ENCODE measurements around the gene GGT5. TPM values are rescaled to one million over a fixed set of nuclear protein-coding genes. Genes with fewer than 3 reads are reported as not detected.
"Not testable (repeated sequence)": the region's sequence is repeated elsewhere in the genome, so short reads cannot be mapped to it uniquely, and the experiment has no call there.

GGT5 gene
- total RNA-seq, 1 experiment from 2014 or later, result 0.20 TPM

GRCh38 chr22:24244144-24244787 lies 616 bp downstream of the GGT5 start:
- no peaks in the 10 kb centered on the region for H3K27me3 Mint-ChIP-seq (ENCODE audit: low read depth)
- ATAC-seq, result no peak
- DNase-seq (ENCODE audit: low spot score), result no peak
- no peaks in the 10 kb centered on the region for H3K9me3 Mint-ChIP-seq
- H3K27ac Mint-ChIP-seq, result no peak overlapping the region
- H3K36me3 Mint-ChIP-seq, result no peaks in the 10 kb centered on the region
- TF ChIP-seq, protein P1, sequence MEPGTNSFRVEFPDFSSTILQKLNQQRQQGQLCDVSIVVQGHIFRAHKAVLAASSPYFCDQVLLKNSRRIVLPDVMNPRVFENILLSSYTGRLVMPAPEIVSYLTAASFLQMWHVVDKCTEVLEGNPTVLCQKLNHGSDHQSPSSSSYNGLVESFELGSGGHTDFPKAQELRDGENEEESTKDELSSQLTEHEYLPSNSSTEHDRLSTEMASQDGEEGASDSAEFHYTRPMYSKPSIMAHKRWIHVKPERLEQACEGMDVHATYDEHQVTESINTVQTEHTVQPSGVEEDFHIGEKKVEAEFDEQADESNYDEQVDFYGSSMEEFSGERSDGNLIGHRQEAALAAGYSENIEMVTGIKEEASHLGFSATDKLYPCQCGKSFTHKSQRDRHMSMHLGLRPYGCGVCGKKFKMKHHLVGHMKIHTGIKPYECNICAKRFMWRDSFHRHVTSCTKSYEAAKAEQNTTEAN (CRISPR knock-in tag; IDR thresholded peaks at IDR 0.05), result no peak
- TF ChIP-seq ELF4 (CRISPR knock-in tag; IDR thresholded peaks at IDR 0.05; ENCODE audit: low read depth), result no peak
- no peak for TF ChIP-seq ZNF423 (CRISPR knock-in tag; IDR thresholded peaks at IDR 0.05)
- TF ChIP-seq ZBTB21 (CRISPR knock-in tag; IDR thresholded peaks at IDR 0.05; ENCODE audit: borderline replicate concordance), result no peak
- TF ChIP-seq CTCF (IDR thresholded peaks at IDR 0.05), result no peak
- no peak for TF ChIP-seq ZNF532 (CRISPR knock-in tag; IDR thresholded peaks at IDR 0.05; ENCODE audit: borderline replicate concordance)
- TF ChIP-seq NFATC4 (CRISPR knock-in tag; IDR thresholded peaks at IDR 0.05), result no peak
- no peak for TF ChIP-seq FOXP4 (CRISPR knock-in tag; IDR thresholded peaks at IDR 0.05)
- TF ChIP-seq KAT7 (CRISPR knock-in tag; IDR thresholded peaks at IDR 0.05; ENCODE audit: borderline replicate concordance), result no peak
- TF ChIP-seq ZNF671 (CRISPR knock-in tag; IDR thresholded peaks at IDR 0.05), result no peak
- TF ChIP-seq ZNF317 (CRISPR knock-in tag; IDR thresholded peaks at IDR 0.05; ENCODE audit: borderline replicate concordance, low read depth), result no peak
- TF ChIP-seq ATF1 (CRISPR knock-in tag; IDR thresholded peaks at IDR 0.05), result no peak
- TF ChIP-seq PRRX2 (CRISPR knock-in tag; IDR thresholded peaks at IDR 0.05), result no peak
- ChIA-PET CTCF (interaction anchor here (2.2 to 2.3 kb wide), 2 partner anchors 54 to 55 kb away, joined by 15 to 42 read pairs; no protein-coding TSS in a partner anchor), POLR2A (no interaction called here)
- H3K4me3 Mint-ChIP-seq, result no peak overlapping the region
- peaks cover 18% of the 10 kb centered on the region for H3K4me1 Mint-ChIP-seq

- H3K36me3 Mint-ChIP-seq; ATAC-seq; H3K27me3 Mint-ChIP-seq (ENCODE audit: low read depth); H3K27ac Mint-ChIP-seq; POLR2A ChIA-PET; H3K9me3 Mint-ChIP-seq; DNase-seq (ENCODE audit: low spot score); H3K4me3 Mint-ChIP-seq: not testable (repeated sequence)
- CTCF ChIA-PET, result interaction anchor here (1.1 to 4.8 kb wide), 22 partner anchors 12 to 212 kb away, joined by 3 to 69 read pairs (median 5); partner anchors contain the start of genes SPECC1L and SUSD2
- H3K4me1 Mint-ChIP-seq, result peaks cover 18% of the 10 kb centered on the region
Observed at GRCh38 chr22:24243417-24243816, 1.5 kb downstream of the GGT5 start.

DNA sequence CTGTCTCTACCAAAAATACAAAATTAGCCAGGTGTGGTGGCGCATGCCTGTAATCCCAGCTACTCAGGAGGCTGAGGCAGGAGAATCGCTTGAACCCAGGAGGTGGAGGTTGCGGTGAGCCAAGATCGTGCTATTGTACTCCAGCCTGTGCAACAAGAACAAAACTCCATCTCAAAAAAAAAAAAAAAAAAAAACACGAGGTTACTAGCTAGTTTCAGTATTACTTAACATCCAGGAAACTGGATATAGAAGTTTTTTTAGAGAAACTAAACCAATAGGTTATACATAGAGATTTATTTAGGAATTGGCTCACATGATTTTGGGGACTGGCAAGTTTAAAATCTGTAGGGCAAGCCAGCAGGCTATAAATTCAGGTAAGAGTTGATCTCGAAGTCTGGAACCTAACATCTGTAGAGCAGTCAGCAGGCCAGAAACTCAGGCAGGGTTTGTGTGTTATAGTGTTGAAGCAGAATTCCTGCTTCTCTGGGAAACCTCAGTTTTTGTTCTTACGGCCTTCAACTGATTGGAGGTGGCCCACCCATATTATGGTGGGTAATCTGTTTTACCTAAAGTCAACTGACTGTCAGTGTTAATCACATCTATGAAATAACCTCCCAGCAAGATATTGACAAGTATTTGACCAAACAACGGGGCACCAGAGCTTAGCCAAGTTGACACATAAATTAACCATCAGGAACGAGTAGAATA lies 3.7 kb downstream of the GGT5 start:
- not testable (repeated sequence) for H3K4me3 Mint-ChIP-seq, H3K9me3 Mint-ChIP-seq, H3K36me3 Mint-ChIP-seq

More for the DNA sequence above, 3.7 kb downstream of the GGT5 start:
- H3K27ac Mint-ChIP-seq; ATAC-seq; DNase-seq (ENCODE audit: low spot score); H3K27me3 Mint-ChIP-seq (ENCODE audit: low read depth); POLR2A ChIA-PET: not testable (repeated sequence)
- peaks cover 15% of the 10 kb centered on the region for H3K4me1 Mint-ChIP-seq
- CTCF ChIA-PET, result interaction anchor here (0.6 to 4.8 kb wide), 4 partner anchors 10 to 133 kb away, joined by 3 to 69 read pairs (median 5); no protein-coding TSS in a partner anchor

Data from WTC11 (cell line).